GM18520 (cell line): ENCODE data around the gene SLC25A44.

Source experiments
- ATAC-seq: cut with Tn5 transposase; IDR thresholded peaks from one replicate; pipeline ENCODE4 v1.9.1; 2021; ENCODE audit not compliant: unreplicated experiment

SLC25A44 gene

GRCh38 chr1:156238248-156238647 is 44.3 kb downstream of the SLC25A44 start:
- no peak for ATAC-seq

GRCh38 chr1:156241311-156241811 is 47.5 kb downstream of the SLC25A44 start:
- no peak for ATAC-seq

- no peak for ATAC-seq
Measured at GRCh38 chr1:156241926-156242325, 48.0 kb downstream of the SLC25A44 start, which contains the start of gene BGLAP. Gene BGLAP, plus strand, starts transcription at chr1:156242184. Its CDS starts 48 bp downstream, at chr1:156242232.

- no peak for ATAC-seq
Measured at GRCh38 chr1:156242738-156243137, 48.8 kb downstream of the SLC25A44 start.

- ATAC-seq: no peak
Measured at GRCh38 chr1:156244126-156244525, 50.2 kb downstream of the SLC25A44 start.

GRCh38 chr1:156244712-156245111 is 50.8 kb downstream of the SLC25A44 start:
- no peak for ATAC-seq

GRCh38 chr1:156245451-156246232 is 51.7 kb downstream of the SLC25A44 start:
- no peak for ATAC-seq

- ATAC-seq: no peak
Measured at GRCh38 chr1:156246241-156246780, 52.4 kb downstream of the SLC25A44 start.

- ATAC-seq: no peak
Measured at GRCh38 chr1:156246781-156247459, 53.0 kb downstream of the SLC25A44 start.

GRCh38 chr1:156247460-156248322 is 53.8 kb downstream of the SLC25A44 start, which contains the start of gene PAQR6:
Gene PAQR6, minus strand, starts transcription at chr1:156248056. Its CDS starts 1,325 bp downstream, at chr1:156246731.
- no peak for ATAC-seq

GRCh38 chr1:156248323-156248683 is 54.4 kb downstream of the SLC25A44 start:
- ATAC-seq: no peak

GRCh38 chr1:156249593-156249992 is 55.7 kb downstream of the SLC25A44 start:
- ATAC-seq: no peak

- ATAC-seq: no peak
Measured at GRCh38 chr1:156251527-156251926, 57.6 kb downstream of the SLC25A44 start.

- no peak for ATAC-seq
Measured at GRCh38 chr1:156253634-156254033, 59.7 kb downstream of the SLC25A44 start.

GRCh38 chr1:156257711-156258110 is 63.8 kb downstream of the SLC25A44 start:
- no peak for ATAC-seq

GRCh38 chr1:156258859-156259258 is 65.0 kb downstream of the SLC25A44 start:
- no peak for ATAC-seq

GRCh38 chr1:156259805-156260204 is 65.9 kb downstream of the SLC25A44 start:
- no peak for ATAC-seq

GRCh38 chr1:156260896-156261295 is 67.0 kb downstream of the SLC25A44 start:
- no peak for ATAC-seq
